Psoas muscle (tissue), 8 donors: ENCODE measurements around the gene ANKRD49. TPM values are rescaled to one million over a fixed set of nuclear protein-coding genes. Genes with fewer than 3 reads are reported as not detected.

Source experiments
- ATAC-seq, 4 donors: fragments of 200-7000 bp; cut with Tn5 transposase; one replicate each; pipeline ENCODE4 v1.9.1; 2020; ENCODE audit warnings: moderate library complexity in 3 of 4, mild to moderate bottlenecking in 2 of 4
- DNase-seq, 2 donors: peaks; one replicate each; pipeline ENCODE4 v3.0.0-alpha.2; 2020
- H3K27ac ChIP-seq: fragments of 200-600 bp; one replicate; pipeline ENCODE4 v1.8.0; 2022
- H3K27me3 ChIP-seq, 3 donors: fragments of 200-600 bp in 1 of 3; one replicate each; pipeline versions ENCODE4 v1.6.1 to v1.8.0; 2013 to 2022; ENCODE audit warnings: low read length in 2 of 3, mild to moderate bottlenecking in 2 of 3, moderate library complexity in 1 of 3; ENCODE audit not compliant: insufficient read depth in 3 of 3
- H3K36me3 ChIP-seq, 2 donors: fragments of 200-600 bp in 1 of 2; one replicate each; pipeline versions ENCODE4 v1.6.1 to v1.8.0; 2013 to 2022; ENCODE audit warnings: low read depth in 1 of 2, mild to moderate bottlenecking in 1 of 2, moderate library complexity in 1 of 2; ENCODE audit not compliant: insufficient read depth in 1 of 2
- H3K4me1 ChIP-seq: fragments of 200-600 bp; one replicate; pipeline ENCODE4 v1.8.0; 2022
- H3K4me3 ChIP-seq: fragments of 200-600 bp; one replicate; pipeline ENCODE4 v1.8.0; 2022; ENCODE audit warnings: mild to moderate bottlenecking
- H3K9me3 ChIP-seq: fragments of 200-600 bp; one replicate; pipeline ENCODE4 v1.8.0; 2022
- WGBS, 3 donors: extraction: QIAGEN DNeasy Blood & Tissue Kit; methylation state at CpG; one replicate each; pipeline versions ENCODE4 v1.1.6 to v1.1.7; 2013; 5-methylcytosine and 5-hydroxymethylcytosine counted together
- intact Hi-C, 2 donors: fragments of 100-400 bp; cut with DNase I; formaldehyde crosslinking; loops; one replicate each; pipeline versions ENCODE4 v1.11.0 to v1.14.2; 2022
- polyA plus RNA-seq, 3 donors: library from polyadenylated mRNA; stranded (reverse); fragments of 200-250 nt; gene quantifications; one replicate each; pipeline ENCODE4 v1.2.3, GENCODE V29; 2013
- total RNA-seq, 4 donors: library from RNA; stranded (reverse); fragmentation: NEBNext Ultra II Directional in 2 of 4; extraction: Animal tissue kit (Norgen Biotek cat#: 25700) in 2 of 4; gene quantifications; one replicate each; pipeline versions ENCODE4 v1.2.1 to v1.2.4, GENCODE V29; 2021 to 2023
- TF ChIP-seq, protein P1 (sequence below): fragments of 200-600 bp; IDR thresholded peaks from one replicate; pipeline ENCODE4 v1.8.0; 2022; ENCODE audit warnings: antibody characterized with exemption
- donor health status: healthy with polysubstance abuse.
- donor health status: DM: no; HTN: no; CAD: no; lungs with moderate emphysema.
- donor health status: Bipolar disorder and iron deficiency.
- donor health status: healthy.
- donor health status: DM: yes; HTN: yes; CAD: no.
- donor health status: DM: no; HTN: no; CAD: no.
- donor health status: DM: no; HTN: no; CAD: no.
- donor health status: DM: yes; HTN: yes; CAD: no.

The ANKRD49 gene
- total and polyA plus RNA-seq, 7 donors = 5.4 to 37.9 (median 9.7) TPM

- ATAC-seq = no peak
- no peaks in the 10 kb centered on the region for H3K36me3 ChIP-seq
- H3K9me3 ChIP-seq = no peaks in the 10 kb centered on the region
- H3K4me3 ChIP-seq = no peak overlapping the region
- TF ChIP-seq, protein P1, sequence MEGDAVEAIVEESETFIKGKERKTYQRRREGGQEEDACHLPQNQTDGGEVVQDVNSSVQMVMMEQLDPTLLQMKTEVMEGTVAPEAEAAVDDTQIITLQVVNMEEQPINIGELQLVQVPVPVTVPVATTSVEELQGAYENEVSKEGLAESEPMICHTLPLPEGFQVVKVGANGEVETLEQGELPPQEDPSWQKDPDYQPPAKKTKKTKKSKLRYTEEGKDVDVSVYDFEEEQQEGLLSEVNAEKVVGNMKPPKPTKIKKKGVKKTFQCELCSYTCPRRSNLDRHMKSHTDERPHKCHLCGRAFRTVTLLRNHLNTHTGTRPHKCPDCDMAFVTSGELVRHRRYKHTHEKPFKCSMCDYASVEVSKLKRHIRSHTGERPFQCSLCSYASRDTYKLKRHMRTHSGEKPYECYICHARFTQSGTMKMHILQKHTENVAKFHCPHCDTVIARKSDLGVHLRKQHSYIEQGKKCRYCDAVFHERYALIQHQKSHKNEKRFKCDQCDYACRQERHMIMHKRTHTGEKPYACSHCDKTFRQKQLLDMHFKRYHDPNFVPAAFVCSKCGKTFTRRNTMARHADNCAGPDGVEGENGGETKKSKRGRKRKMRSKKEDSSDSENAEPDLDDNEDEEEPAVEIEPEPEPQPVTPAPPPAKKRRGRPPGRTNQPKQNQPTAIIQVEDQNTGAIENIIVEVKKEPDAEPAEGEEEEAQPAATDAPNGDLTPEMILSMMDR = no peak
- 65 to 75% (median 66%) methylated on average over 5 of the region's 5 CpGs for WGBS, 3 donors
- no peaks in the 10 kb centered on the region for H3K27me3 ChIP-seq
- intact Hi-C loops = no loop called here
- no peak overlapping the region for H3K27ac ChIP-seq
- DNase-seq = no peak
- peaks cover 11% of the 10 kb centered on the region for H3K4me1 ChIP-seq
Measured at GRCh38 chr11:94549146-94549545, 55.4 kb downstream of the ANKRD49 start.

Other genes with a start within 250 kb of the ANKRD49 start
- not detected for gene IZUMO1R, start 189.4 kb upstream of the ANKRD49 start, total RNA-seq
- not detected for gene IZUMO1R, start 189.4 kb upstream of the ANKRD49 start, polyA plus RNA-seq
- gene GPR83, start 92.6 kb upstream of the ANKRD49 start, total RNA-seq = under 1 TPM in 3 of 4 donors, not detected in 1; 0.06 to 0.40 (median 0.11) TPM
- under 1 TPM; 0.05 to 0.25 (median 0.13) TPM for gene GPR83, start 92.6 kb upstream of the ANKRD49 start, polyA plus RNA-seq
- 1 to 10 TPM; 6.4 to 8.3 (median 8.1) TPM for gene MRE11, start 140 bp upstream of the ANKRD49 start, total RNA-seq
- gene MRE11, start 140 bp upstream of the ANKRD49 start, polyA plus RNA-seq = 1 to 10 TPM; 1.9 to 9.0 (median 3.0) TPM
- gene C11orf97, start 18.5 kb downstream of the ANKRD49 start, total RNA-seq = not detected
- gene C11orf97, start 18.5 kb downstream of the ANKRD49 start, polyA plus RNA-seq = under 1 TPM in 1 of 3 donors, not detected in 2; 0.06 TPM
- gene FUT4, start 49.9 kb downstream of the ANKRD49 start, total RNA-seq = 1 to 10 TPM; 1.1 to 2.2 (median 1.4) TPM
- gene FUT4, start 49.9 kb downstream of the ANKRD49 start, polyA plus RNA-seq = 1 to 10 TPM in 2 of 3 donors, under 1 TPM in 1; 0.37 to 1.9 (median 1.1) TPM
- 1 to 10 TPM in 2 of 4 donors, under 1 TPM in 2; 0.47 to 1.7 (median 0.95) TPM for gene PIWIL4, start 73.4 kb downstream of the ANKRD49 start, total RNA-seq
- under 1 TPM; 0.30 to 0.65 (median 0.47) TPM for gene PIWIL4, start 73.4 kb downstream of the ANKRD49 start, polyA plus RNA-seq